H9 (cell line): ENCODE measurements around the gene FAM53A. TPM values are rescaled to one million over a fixed set of nuclear protein-coding genes. Genes with fewer than 3 reads are reported as not detected.

Experiments used
- DNase-seq: peaks from one replicate; pipeline ENCODE4 v3.0.0-alpha.2; 2017
- H2AFZ ChIP-seq: one replicate; pipeline ENCODE4 v1.6.1; 2013; ENCODE audit warnings: mild to moderate bottlenecking, low read length, control low read depth, moderate library complexity
- H2AK5ac ChIP-seq: 2 replicates; pipeline ENCODE4 v1.6.1; 2013; ENCODE audit warnings: low read length, control low read depth, mixed read lengths; ENCODE audit not compliant: insufficient read length
- H2BK120ac ChIP-seq: one replicate; pipeline ENCODE4 v1.6.1; 2013; ENCODE audit warnings: low read depth, mild to moderate bottlenecking, low read length, control low read depth, inconsistent platforms; ENCODE audit not compliant: poor library complexity, severe bottlenecking
- H2BK12ac ChIP-seq: 2 replicates; pipeline ENCODE4 v1.6.1; 2013; ENCODE audit warnings: low read length, control low read depth, mixed read lengths, low read depth; ENCODE audit not compliant: insufficient read length
- H2BK15ac ChIP-seq: 2 replicates; pipeline ENCODE4 v1.6.1; 2013; ENCODE audit warnings: low read depth, low read length, control low read depth
- H2BK20ac ChIP-seq: one replicate; pipeline ENCODE4 v1.6.1; 2013; ENCODE audit warnings: low read depth, mild to moderate bottlenecking, low read length, control low read depth, inconsistent platforms; ENCODE audit not compliant: poor library complexity, severe bottlenecking
- H2BK5ac ChIP-seq: 2 replicates; pipeline ENCODE4 v1.6.1; 2013; ENCODE audit warnings: low read length, control low read depth, mixed read lengths; ENCODE audit not compliant: insufficient read length
- H3K14ac ChIP-seq: 2 replicates; pipeline ENCODE4 v1.6.1; 2013; ENCODE audit warnings: low read length, control low read depth; ENCODE audit not compliant: insufficient read depth
- H3K18ac ChIP-seq: 2 replicates; pipeline ENCODE4 v1.6.1; 2013; ENCODE audit warnings: low read depth, mild to moderate bottlenecking, mixed read lengths, low read length, control low read depth; ENCODE audit not compliant: insufficient read length
- H3K23ac ChIP-seq: 2 replicates; pipeline ENCODE4 v1.6.1; 2013; ENCODE audit warnings: low read length, control low read depth, mixed read lengths, low read depth; ENCODE audit not compliant: insufficient read length
- H3K23me2 ChIP-seq: 2 replicates; pipeline ENCODE4 v1.6.1; 2013; ENCODE audit warnings: low read depth, mild to moderate bottlenecking, mixed read lengths, low read length, control low read depth; ENCODE audit not compliant: insufficient read length, poor library complexity, severe bottlenecking
- H3K27ac ChIP-seq: 2 replicates; pipeline ENCODE4 v1.5.1; 2013; ENCODE audit warnings: low read length, control low read depth, mixed read lengths, low read depth; ENCODE audit not compliant: insufficient read length
- H3K27me3 ChIP-seq: 2 replicates; pipeline ENCODE4 v1.6.1; 2013; ENCODE audit warnings: low read length, control low read depth, inconsistent platforms; ENCODE audit not compliant: insufficient read depth
- H3K4ac ChIP-seq: 2 replicates; pipeline ENCODE4 v1.6.1; 2013; ENCODE audit warnings: low read depth, mild to moderate bottlenecking, control low read depth, inconsistent platforms, low read length, moderate library complexity
- H3K4me1 ChIP-seq: 2 replicates; pipeline ENCODE4 v1.6.1; 2013; ENCODE audit warnings: low read length, control low read depth, inconsistent platforms; ENCODE audit not compliant: insufficient read depth
- H3K4me2 ChIP-seq: 2 replicates; pipeline ENCODE4 v1.6.1; 2013; ENCODE audit warnings: low read length, control low read depth, mixed read lengths; ENCODE audit not compliant: insufficient read length, insufficient read depth
- H3K56ac ChIP-seq: 2 replicates; pipeline ENCODE4 v1.6.1; 2013; ENCODE audit warnings: low read depth, mild to moderate bottlenecking, mixed read lengths, low read length, control low read depth; ENCODE audit not compliant: insufficient read length
- H3K79me1 ChIP-seq: 2 replicates; pipeline ENCODE4 v1.6.1; 2013; ENCODE audit warnings: low read depth, mild to moderate bottlenecking, moderate library complexity, low read length, control low read depth, inconsistent platforms; ENCODE audit not compliant: insufficient read depth, poor library complexity, severe bottlenecking
- H3K79me2 ChIP-seq: 2 replicates; pipeline ENCODE4 v1.6.1; 2013; ENCODE audit warnings: low read length, control low read depth, inconsistent platforms; ENCODE audit not compliant: insufficient read depth
- H3K9ac ChIP-seq: 2 replicates; pipeline ENCODE4 v1.6.1; 2013; ENCODE audit warnings: low read length, control low read depth, mixed read lengths; ENCODE audit not compliant: insufficient read length; ENCODE audit errors: extremely low read depth
- H3K9me3 ChIP-seq: one replicate; pipeline ENCODE4 v1.6.1; 2013; ENCODE audit warnings: low read depth, low read length, inconsistent platforms; ENCODE audit not compliant: control insufficient read depth
- H3T11ph ChIP-seq: one replicate; pipeline ENCODE4 v1.6.1; 2013; ENCODE audit warnings: mild to moderate bottlenecking, low read length, control low read depth, inconsistent platforms
- H4K20me1 ChIP-seq: one replicate; pipeline ENCODE4 v1.6.1; 2013; ENCODE audit not compliant: control insufficient read depth, insufficient read length, insufficient read depth
- H4K5ac ChIP-seq: 2 replicates; pipeline ENCODE4 v1.6.1; 2013; ENCODE audit warnings: low read depth, mild to moderate bottlenecking, mixed read lengths, low read length, control low read depth; ENCODE audit not compliant: insufficient read length
- H4K8ac ChIP-seq: replicated peaks from 2 replicates; pipeline ENCODE4 v1.6.1; 2013; ENCODE audit warnings: low read length, control low read depth, mixed read lengths, low read depth; ENCODE audit not compliant: insufficient read length
- H4K91ac ChIP-seq: 2 replicates; pipeline ENCODE4 v1.6.1; 2013; ENCODE audit warnings: low read depth, mild to moderate bottlenecking, moderate library complexity, mixed read lengths, low read length, control low read depth; ENCODE audit not compliant: insufficient read length
- H3K27ac Mint-ChIP-seq, 3 experiments: 2 replicates in 2 of 3; 3 replicates in 1 of 3; pipeline ENCODE4 v1.8.0; 2020 to 2021; ENCODE audit warnings: mixed read lengths in 3 of 3, mild to moderate bottlenecking in 1 of 3, moderate library complexity in 1 of 3
- H3K27me3 Mint-ChIP-seq: 2 replicates; pipeline ENCODE4 v1.8.0; 2021; ENCODE audit warnings: low read depth, mild to moderate bottlenecking, moderate library complexity, mixed read lengths
- H3K36me3 Mint-ChIP-seq, 3 experiments: 2 replicates in 2 of 3; 3 replicates in 1 of 3; pipeline ENCODE4 v1.8.0; 2020 to 2021; ENCODE audit warnings: low read depth in 3 of 3, mixed read lengths in 3 of 3; ENCODE audit not compliant: insufficient read depth in 1 of 3
- H3K4me1 Mint-ChIP-seq, 2 experiments: 2 replicates each; pipeline ENCODE4 v1.8.0; 2020; ENCODE audit warnings: mixed read lengths in 2 of 2
- H3K4me3 Mint-ChIP-seq, 2 experiments: 2 replicates in 1 of 2; 3 replicates in 1 of 2; pipeline ENCODE4 v1.8.0; 2020 to 2021; ENCODE audit warnings: mild to moderate bottlenecking in 2 of 2, mixed read lengths in 2 of 2, moderate library complexity in 1 of 2
- H3K9me3 Mint-ChIP-seq, 2 experiments: 2 replicates in 1 of 2; 3 replicates in 1 of 2; pipeline ENCODE4 v1.8.0; 2020; ENCODE audit warnings: mild to moderate bottlenecking in 2 of 2, mixed read lengths in 2 of 2, moderate library complexity in 1 of 2
- CTCF ChIP-seq: fragments of 200-600 bp; sonication (generic); conservative IDR thresholded peaks from 3 replicates; pipeline ENCODE4 v1.8.0; 2021; ENCODE audit warnings: antibody characterized with exemption, mild to moderate bottlenecking
- WGBS: extraction: QIAGEN DNeasy Blood & Tissue Kit; methylation state at CpG from one replicate; pipeline ENCODE4 v1.1.7; 2013; ENCODE audit warnings: missing lambda C conversion rate, low lambda C conversion rate, mixed read lengths; ENCODE audit not compliant: insufficient read length; ENCODE audit errors: extremely low coverage; 5-methylcytosine and 5-hydroxymethylcytosine counted together
- total RNA-seq: library from RNA; stranded (reverse); gene quantifications from 2 replicates; pipeline ENCODE4 v1.2.1, GENCODE V29; 2021

The FAM53A gene
- total RNA-seq, 1 experiment from 2014 or later: 2.4 TPM

DNA sequence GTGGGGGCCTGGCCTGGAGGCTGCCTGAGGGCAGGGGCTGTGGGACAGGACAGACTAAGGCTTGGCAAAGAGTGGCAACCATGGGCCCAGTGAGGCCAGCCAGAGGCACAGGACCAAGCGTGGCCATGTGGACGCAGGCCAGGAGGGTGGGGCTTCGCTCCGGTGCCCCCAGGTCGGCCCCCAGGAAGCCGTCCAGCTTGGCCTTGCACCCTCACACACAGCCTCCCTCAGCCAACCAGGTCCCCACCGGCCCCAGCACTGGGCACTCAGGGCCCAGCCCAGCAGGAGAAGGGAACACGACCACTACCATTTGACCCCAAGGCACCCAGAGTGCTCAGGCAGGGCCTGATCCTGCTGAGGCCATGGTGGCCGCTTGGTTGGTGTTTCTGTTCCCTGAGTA lies 57.2 kb downstream of the FAM53A start:
- Histone ChIP-seq H3K4me2 (no peak overlapping the region), H4K91ac (no peak overlapping the region), H3K14ac (no peak overlapping the region), H2BK20ac (no peak overlapping the region), H2BK12ac (no peak overlapping the region), H4K8ac (no peak overlapping the region), H3K23ac (no peak overlapping the region), H3K4ac (no peak overlapping the region), H2BK15ac (no peak overlapping the region), H3K56ac (no peak overlapping the region), H3K9ac (no peak overlapping the region), H3K23me2 (no peaks in the 10 kb centered on the region), H2AFZ (no peak overlapping the region), H2BK120ac (no peak overlapping the region), H3K27ac (no peak overlapping the region), H4K20me1 (no peaks in the 10 kb centered on the region), H3K4me1 (no peaks in the 10 kb centered on the region), H3K18ac (no peak overlapping the region), H3K27me3 (no peaks in the 10 kb centered on the region), H2AK5ac (no peak overlapping the region), H3K9me3 (no peaks in the 10 kb centered on the region), H3K79me2 (no peaks in the 10 kb centered on the region), H4K5ac (no peak overlapping the region), H3K79me1 (no peaks in the 10 kb centered on the region), H2BK5ac (no peak overlapping the region), H3T11ph (no peak overlapping the region)
- no peaks in the 10 kb centered on the region for H3K4me1 Mint-ChIP-seq
- no peaks in the 10 kb centered on the region; the same call in 1 of the 2 replicates for H3K27me3 Mint-ChIP-seq
- H3K9me3 Mint-ChIP-seq: peaks cover 6 to 10% of the 10 kb centered on the region in 2 experiments; a peak in 3 of 5 replicates
- no peaks in the 10 kb centered on the region; a peak in 1 of 7 replicates for H3K36me3 Mint-ChIP-seq
- TF ChIP-seq CTCF: no peak
- no CpG with 5 or more reads among the region's 9 CpGs for WGBS
- no peak overlapping the region for H3K4me3 Mint-ChIP-seq
- no peak overlapping the region for H3K27ac Mint-ChIP-seq
- DNase-seq: no peak
